Eye (tissue), 1 donor: Measurements from ENCODE around the gene GNGT1.

Experiments used
- DNase-seq: peaks from one replicate; pipeline ENCODE4 v3.0.0-alpha.2; 2015

GNGT1 gene

GRCh38 chr7:93906267-93906666, at the start of gene GNGT1:
TSS of gene GNGT1 (plus strand) at chr7:93906567. CDS start at chr7:93906747, 180 bp downstream.
- DNase-seq: no peak

GRCh38 chr7:93858857-93859256, 47.5 kb upstream of the GNGT1 start:
- DNase-seq: no peak

- no peak for DNase-seq
These were observed 46.1 kb upstream of the GNGT1 start for GRCh38 chr7:93860261-93860660.

GRCh38 chr7:93861325-93861949, 44.9 kb upstream of the GNGT1 start:
- no peak for DNase-seq

- DNase-seq: no peak
These were observed 43.7 kb upstream of the GNGT1 start for GRCh38 chr7:93862651-93863050.

- DNase-seq: no peak
These were observed 39.5 kb upstream of the GNGT1 start for GRCh38 chr7:93866886-93867285.

- no peak for DNase-seq
These were observed 32.3 kb upstream of the GNGT1 start for GRCh38 chr7:93873998-93874574.

GRCh38 chr7:93877742-93878141, 28.6 kb upstream of the GNGT1 start:
- no peak for DNase-seq

GRCh38 chr7:93879356-93879755, 27.0 kb upstream of the GNGT1 start:
- no peak for DNase-seq

GRCh38 chr7:93882468-93882867, 23.9 kb upstream of the GNGT1 start:
- DNase-seq: no peak

GRCh38 chr7:93883078-93883916, 23.1 kb upstream of the GNGT1 start:
- no peak for DNase-seq

- no peak for DNase-seq
These were observed 22.4 kb upstream of the GNGT1 start for GRCh38 chr7:93883917-93884345.

- no peak for DNase-seq
These were observed 21.8 kb upstream of the GNGT1 start for GRCh38 chr7:93884541-93884940.

- no peak for DNase-seq
These were observed 17.1 kb upstream of the GNGT1 start for GRCh38 chr7:93889261-93889660.

- peak; percentile 66 for DNase-seq
These were observed 16.3 kb upstream of the GNGT1 start for GRCh38 chr7:93890041-93890463.

GRCh38 chr7:93890464-93891068, 15.8 kb upstream of the GNGT1 start, which contains the start of gene TFPI2:
TSS of gene TFPI2 (minus strand) at chr7:93890753. CDS start at chr7:93890678, 75 bp downstream.
- DNase-seq: peak; percentile 72

GRCh38 chr7:93894426-93894825, 11.9 kb upstream of the GNGT1 start:
- DNase-seq: no peak

GRCh38 chr7:93894966-93895640, 11.3 kb upstream of the GNGT1 start:
- no peak for DNase-seq

GRCh38 chr7:93895859-93896600, 10.3 kb upstream of the GNGT1 start:
- no peak for DNase-seq

GRCh38 chr7:93897680-93898079, 8.7 kb upstream of the GNGT1 start:
- no peak for DNase-seq

- peak; percentile 57 for DNase-seq
These were observed 3.5 kb upstream of the GNGT1 start for GRCh38 chr7:93902777-93903423.
